Heart left ventricle (tissue), 16 donors: ENCODE measurements around the gene KCNK2. TPM values are rescaled to one million over a fixed set of nuclear protein-coding genes. Genes with fewer than 3 reads are reported as not detected.
A peak's percentile ranks its signal among the peaks of the same experiment; 100 is the strongest.

Experiments
- ATAC-seq, 4 donors: fragments of 200-7000 bp; cut with Tn5 transposase; one replicate each; pipeline ENCODE4 v1.9.1; 2020 to 2022; ENCODE audit warnings: moderate library complexity in 4 of 4, mild to moderate bottlenecking in 3 of 4, moderate number of reproducible peaks in 1 of 4
- DNase-seq, 5 donors: peaks; one replicate each; pipeline ENCODE4 v3.0.0-alpha.2; 2020
- H3K27ac ChIP-seq, 12 donors: fragments of 200-600 bp; sonication (generic) in 4 of 12; one replicate each; pipeline versions ENCODE4 v1.5.0 to v1.8.0; 2016 to 2022; ENCODE audit warnings: mild to moderate bottlenecking in 2 of 12
- H3K27me3 ChIP-seq, 9 donors: fragments of 200-600 bp; sonication (generic) in 2 of 9; one replicate each; pipeline versions ENCODE4 v1.5.1 to v1.8.0; 2016 to 2022; ENCODE audit warnings: mild to moderate bottlenecking in 3 of 9
- H3K36me3 ChIP-seq, 9 donors: fragments of 200-600 bp; sonication (generic) in 2 of 9; one replicate each; pipeline versions ENCODE4 v1.5.0 to v1.8.0; 2018 to 2022; ENCODE audit warnings: mild to moderate bottlenecking in 2 of 9
- H3K4me1 ChIP-seq, 12 donors: fragments of 200-600 bp; sonication (generic) in 4 of 12; one replicate each; pipeline versions ENCODE4 v1.5.0 to v1.8.0; 2016 to 2022; ENCODE audit warnings: mild to moderate bottlenecking in 3 of 12
- H3K4me3 ChIP-seq, 12 donors: fragments of 200-600 bp; sonication (generic) in 4 of 12; one replicate each; pipeline versions ENCODE4 v1.5.0 to v1.8.0; 2017 to 2022; ENCODE audit warnings: mild to moderate bottlenecking in 9 of 12, moderate library complexity in 4 of 12
- H3K9me3 ChIP-seq, 12 donors: fragments of 200-600 bp; sonication (generic) in 4 of 12; one replicate each; pipeline versions ENCODE4 v1.5.0 to v1.8.0; 2016 to 2022; ENCODE audit warnings: mild to moderate bottlenecking in 1 of 12
- POLR2A ChIP-seq, 2 donors: fragments of 450-650 bp; IDR thresholded peaks; one replicate each; pipeline ENCODE4 v1.6.1; 2017; ENCODE audit warnings: antibody characterized with exemption in 2 of 2, mild to moderate bottlenecking in 2 of 2, moderate library complexity in 2 of 2
- WGBS, 4 donors: extraction: QIAGEN DNeasy Blood & Tissue Kit in 2 of 4; methylation state at CpG; one replicate each; pipeline versions ENCODE4 v1.1.5 to v1.1.7; 2013 to 2018; 5-methylcytosine and 5-hydroxymethylcytosine counted together
- intact Hi-C, 10 donors: fragments of 100-400 bp; cut with DNase I; formaldehyde crosslinking; loops; one replicate each; pipeline versions ENCODE4 v1.11.1 to v1.14.2; 2022
- long read RNA-seq, 3 donors: library from polyadenylated mRNA; unstranded; transcript quantifications; one replicate each; pipeline ENCODE4 v2.0.0, GENCODE V29; 2020 to 2021
- polyA plus RNA-seq, 2 donors: library from polyadenylated mRNA; stranded (reverse); fragments of 200-250 nt; gene quantifications; one replicate each; pipeline ENCODE4 v1.2.3, GENCODE V29; 2013
- total RNA-seq, 9 donors: library from RNA; depleted of rRNA in 2 of 9; stranded (reverse); fragments of >200 nt in 2 of 9; fragmentation: NEBNext Ultra II Directional in 3 of 9; extraction: Animal tissue kit (Norgen Biotek cat#: 25700) in 3 of 9; gene quantifications; one replicate each; pipeline versions ENCODE4 v1.1.0 to v1.2.4, GENCODE V29; 2016 to 2023
- TF ChIP-seq, protein P1 (sequence below), 12 donors: fragments of 200-600 bp; sonication (generic) in 4 of 12; IDR thresholded peaks; one replicate each; pipeline versions ENCODE4 v1.5.0 to v1.8.0; 2018 to 2022; ENCODE audit warnings: antibody characterized with exemption in 12 of 12, mild to moderate bottlenecking in 5 of 12
- donor health status: ischemic (EF 13 %, LVEDD 7.1; RV severe dilation, severe dysfunction).
- donor health status: healthy with polysubstance abuse.
- donor health status: DM: no; HTN: yes; CAD: no.
- donor health status: DM: no; HTN: no; CAD: no.
- donor health status: ischemic (EF 25% LVEDD 6.9; RV normal size, moderate dysfunction).
- donor health status: ischemic (EF 25% LVEDD 5.7; RV mildly dilated, moderate dysfunction).
- donor health status: healthy.
- donor health status: DM: yes; HTN: yes; CAD: no.
- donor health status: ischemic (EF 35%, LVEDD 5.7; RV mildly dilated, moderate dysfunction).
- donor health status: nonischemic (EF 11% LVEDD 7.7; RV severe dilation, severe dysfunction).
- donor health status: DM: yes; HTN: yes; CAD: no.
- donor health status: PGD.
- donor health status: ischemic (EF 29% LVEDD 5.4; RV normal size, mild dysfunction).
- donor health status: nonischemic (EF 23%, LVEDD 6.1; RV moderate dilation, normal function).

The KCNK2 gene
- total RNA-seq (1 to 10 TPM in 1 of 9 donors, under 1 TPM in 6, not detected in 2; 0.09 to 1.3 (median 0.27) TPM), polyA plus RNA-seq (under 1 TPM in 1 of 2 donors, not detected in 1; 0.04 TPM)
- long read RNA-seq, donor 1, partial matches to known transcripts: 0 of 1 reads
- long read RNA-seq, donor 1, other reads (novel, unspliced or antisense): 0 of 1 reads
- long read RNA-seq, donor 2: 0 reads
- long read RNA-seq, donor 3: 0 reads

DNA sequence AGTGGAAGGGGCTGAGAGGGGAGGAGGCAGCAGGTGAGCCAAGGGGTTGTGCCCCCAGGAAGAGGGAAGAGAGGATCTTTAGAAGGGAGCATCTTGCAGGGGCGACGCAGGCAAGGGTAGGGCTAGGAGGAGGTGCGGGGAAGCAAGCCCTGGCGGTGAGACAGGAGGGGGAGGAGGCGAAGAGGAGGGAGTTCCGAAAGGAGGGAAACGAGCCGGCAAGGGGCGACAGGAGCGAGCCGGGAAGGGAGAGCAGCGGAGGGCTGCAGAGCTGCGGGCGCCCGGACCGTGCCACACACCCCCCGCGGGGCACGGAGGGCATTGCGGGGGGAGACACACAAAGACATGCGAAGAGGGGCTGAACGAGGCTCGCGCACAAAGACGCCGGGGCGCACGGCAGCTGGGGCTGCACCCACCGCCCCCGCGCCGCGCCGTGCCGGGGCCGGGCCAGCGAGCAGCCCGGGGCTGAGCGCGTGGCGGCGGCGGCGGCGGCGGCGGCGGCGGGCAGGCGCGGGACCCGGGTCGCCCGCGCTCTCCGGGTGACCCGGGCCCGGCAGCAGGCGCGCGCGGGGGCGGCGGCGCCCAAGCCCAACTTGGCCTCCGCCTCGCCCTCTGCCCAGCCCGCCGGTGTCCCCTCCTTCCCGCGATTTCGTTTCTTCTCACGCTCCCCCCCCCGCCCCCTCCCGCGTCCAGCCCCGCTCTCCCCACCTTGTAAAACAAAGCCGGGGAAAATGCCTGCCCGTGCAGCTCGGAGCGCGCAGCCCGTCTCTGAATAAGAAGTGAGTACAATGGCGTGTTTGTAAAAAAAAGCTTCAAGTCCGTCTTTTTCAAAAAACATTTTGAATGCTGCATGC, at the start of gene KCNK2:
KCNK2 (plus strand) TSS at position 206 of the 851 bp plus-strand sequence. CDS start 649 bp downstream, outside the sequence.
- DNase-seq: no peak
- H3K9me3 ChIP-seq: no peaks in the 10 kb centered on the region
- 1% methylated on average over 44 to 85 of the region's 85 CpGs for WGBS, 4 donors
- H3K27me3 ChIP-seq: peaks cover 13 to 74% (median 29%) of the 10 kb centered on the region in 9 donors
- intact Hi-C loops: no loop called here
- no peak within 1 kb of the TSS for H3K27ac ChIP-seq
- H3K4me1 ChIP-seq: peaks cover 0 to 14% (median 0%) of the 10 kb centered on the region in 12 donors
- no peaks in the 10 kb centered on the region for H3K36me3 ChIP-seq
- TF ChIP-seq POLR2A (IDR thresholded peaks at IDR 0.05): no peak
- TF ChIP-seq, protein P1, sequence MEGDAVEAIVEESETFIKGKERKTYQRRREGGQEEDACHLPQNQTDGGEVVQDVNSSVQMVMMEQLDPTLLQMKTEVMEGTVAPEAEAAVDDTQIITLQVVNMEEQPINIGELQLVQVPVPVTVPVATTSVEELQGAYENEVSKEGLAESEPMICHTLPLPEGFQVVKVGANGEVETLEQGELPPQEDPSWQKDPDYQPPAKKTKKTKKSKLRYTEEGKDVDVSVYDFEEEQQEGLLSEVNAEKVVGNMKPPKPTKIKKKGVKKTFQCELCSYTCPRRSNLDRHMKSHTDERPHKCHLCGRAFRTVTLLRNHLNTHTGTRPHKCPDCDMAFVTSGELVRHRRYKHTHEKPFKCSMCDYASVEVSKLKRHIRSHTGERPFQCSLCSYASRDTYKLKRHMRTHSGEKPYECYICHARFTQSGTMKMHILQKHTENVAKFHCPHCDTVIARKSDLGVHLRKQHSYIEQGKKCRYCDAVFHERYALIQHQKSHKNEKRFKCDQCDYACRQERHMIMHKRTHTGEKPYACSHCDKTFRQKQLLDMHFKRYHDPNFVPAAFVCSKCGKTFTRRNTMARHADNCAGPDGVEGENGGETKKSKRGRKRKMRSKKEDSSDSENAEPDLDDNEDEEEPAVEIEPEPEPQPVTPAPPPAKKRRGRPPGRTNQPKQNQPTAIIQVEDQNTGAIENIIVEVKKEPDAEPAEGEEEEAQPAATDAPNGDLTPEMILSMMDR (IDR thresholded peaks at IDR 0.05): no peak
- ATAC-seq: no peak
- peak within 1 kb of the TSS; percentile 13 to 50 (median 39) for H3K4me3 ChIP-seq

DNA sequence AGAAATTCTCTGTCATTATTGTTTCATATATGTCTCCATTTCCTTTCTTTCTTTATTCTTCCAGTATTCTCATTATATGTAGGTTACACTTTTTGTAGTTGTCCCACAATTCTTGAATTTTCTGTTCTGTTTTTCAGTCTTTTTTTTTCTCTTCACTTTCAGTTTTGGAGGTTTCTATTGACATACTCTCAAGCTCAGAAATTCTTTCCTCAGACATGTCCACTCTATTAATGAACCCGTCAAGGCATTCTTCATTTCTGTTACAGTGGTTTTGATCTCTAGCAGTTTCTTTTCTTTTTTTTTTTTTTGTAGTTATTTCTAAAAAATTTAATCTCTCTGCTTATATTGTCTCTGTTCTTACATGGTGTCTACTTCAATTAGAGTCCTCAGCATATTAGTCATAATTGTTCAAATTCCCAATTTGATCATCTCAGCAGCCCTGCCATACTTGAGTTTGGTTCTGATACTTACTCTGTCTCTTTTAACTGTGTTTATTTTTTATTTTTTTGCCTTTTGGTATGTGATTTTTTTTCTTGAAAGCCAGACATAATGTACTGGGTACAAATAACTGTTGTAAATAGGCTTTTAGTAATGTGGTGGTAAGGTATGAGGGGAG, 49.5 kb upstream of the KCNK2 start:
- Histone ChIP-seq H3K4me1 (no peaks in the 10 kb centered on the region), H3K9me3 (no peaks in the 10 kb centered on the region), H3K27me3 (peaks cover 0 to under 1% (median 0%) of the 10 kb centered on the region in 9 donors), H3K36me3 (no peaks in the 10 kb centered on the region), H3K4me3 (no peak overlapping the region), H3K27ac (no peak overlapping the region)
- DNase-seq (no peak), ATAC-seq (no peak)
- 87 to 96% (median 91%) methylated on average over 1 of the region's 1 CpG for WGBS, 4 donors
- intact Hi-C loops: no loop called here
- TF ChIP-seq, protein P1 (IDR thresholded peaks at IDR 0.05): no peak
- no peak for TF ChIP-seq POLR2A (IDR thresholded peaks at IDR 0.05)

- DNase-seq (no peak), ATAC-seq (no peak)
- H3K4me3 ChIP-seq: no peak overlapping the region
- no peaks in the 10 kb centered on the region for H3K4me1 ChIP-seq
- no peak for TF ChIP-seq POLR2A (IDR thresholded peaks at IDR 0.05)
- TF ChIP-seq, protein P1 (IDR thresholded peaks at IDR 0.05): no peak
- H3K27me3 ChIP-seq: peaks cover 0 to 4% (median 0%) of the 10 kb centered on the region in 9 donors
- 68 to 76% (median 74%) methylated on average over 2 of the region's 2 CpGs for WGBS, 4 donors
- no peak overlapping the region for H3K27ac ChIP-seq
- H3K9me3 ChIP-seq: peaks cover 0 to 6% (median 0%) of the 10 kb centered on the region in 12 donors
- intact Hi-C loops: no loop called here
- no peaks in the 10 kb centered on the region for H3K36me3 ChIP-seq
Observed at GRCh38 chr1:215040190-215040589, 42.3 kb upstream of the KCNK2 start.

DNA sequence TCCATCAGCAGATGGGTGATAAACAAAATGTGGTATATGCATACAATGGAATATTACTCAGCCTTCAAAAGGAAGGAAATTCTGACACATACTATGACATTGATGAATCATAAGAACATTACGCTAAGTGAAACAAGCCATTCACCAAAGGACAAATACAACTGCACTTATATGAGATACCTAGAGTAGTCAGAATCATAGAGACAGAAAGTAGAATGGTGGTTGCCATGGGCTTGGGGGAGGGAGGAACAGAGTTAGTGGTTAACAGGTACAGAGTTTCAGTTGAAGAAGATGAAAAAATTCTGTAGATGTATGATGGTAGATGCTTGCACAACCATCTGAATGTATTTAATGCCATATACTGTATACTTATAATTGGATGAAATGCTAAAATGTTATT, 39.1 kb upstream of the KCNK2 start:
- peaks cover 0 to under 1% (median 0%) of the 10 kb centered on the region in 9 donors for H3K27me3 ChIP-seq
- 91 to 97% (median 93%) methylated on average over 1 of the region's 1 CpG for WGBS, 4 donors
- ATAC-seq (no peak), DNase-seq (no peak)
- H3K36me3 ChIP-seq: no peaks in the 10 kb centered on the region
- H3K4me3 ChIP-seq: no peak overlapping the region
- H3K27ac ChIP-seq: no peak overlapping the region
- intact Hi-C loops: no loop called here
- no peaks in the 10 kb centered on the region for H3K4me1 ChIP-seq
- TF ChIP-seq POLR2A (IDR thresholded peaks at IDR 0.05): no peak
- TF ChIP-seq, protein P1 (IDR thresholded peaks at IDR 0.05): no peak
- H3K9me3 ChIP-seq: peaks cover 0 to 6% (median 0%) of the 10 kb centered on the region in 12 donors
